ENCODE results near the gene SPARCL1.
"Not testable (repeated sequence)": the region's sequence is repeated elsewhere in the genome, so short reads cannot be mapped to it uniquely, and the experiment has no call there.

The SPARCL1 gene

DNA sequence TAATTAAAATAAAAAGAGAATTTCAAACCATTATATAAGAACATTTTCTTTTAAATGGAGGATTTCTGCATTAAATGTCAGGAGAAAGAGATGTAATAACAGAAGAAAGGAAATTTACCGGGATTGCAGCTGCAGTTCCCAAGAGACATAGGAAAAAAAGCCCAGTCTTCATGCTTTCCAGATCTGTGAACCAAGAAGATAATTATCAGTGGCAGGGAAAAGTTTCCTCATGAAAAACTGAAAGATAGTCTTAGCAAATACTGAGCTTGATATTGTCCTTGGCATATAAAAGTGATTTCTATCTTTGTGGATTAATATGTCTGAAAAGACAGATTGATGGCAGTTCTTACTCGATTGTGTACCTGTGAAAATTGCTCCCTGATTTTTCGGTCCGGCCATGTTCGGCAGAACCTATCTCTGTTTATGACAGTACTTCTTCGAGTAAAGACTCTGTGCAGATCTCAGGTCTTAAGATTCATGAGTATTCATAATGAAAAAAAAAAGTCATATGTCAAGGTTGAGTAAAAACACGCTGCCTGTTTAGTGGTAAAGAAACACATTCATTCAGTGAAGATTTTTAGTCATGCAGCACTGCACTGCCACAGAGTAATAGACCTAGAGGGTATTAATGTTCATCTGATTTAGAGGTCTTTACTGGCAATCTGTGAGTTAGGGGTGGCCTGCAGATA, 29.6 kb downstream of the SPARCL1 start:
- no peak for DNase-seq

GRCh38 chr4:87498446-87498900, 30.7 kb downstream of the SPARCL1 start:
- peak; percentile 14 to 48 for DNase-seq

- no peak for DNase-seq
These were observed 31.6 kb downstream of the SPARCL1 start for GRCh38 chr4:87497578-87497977.

DNA sequence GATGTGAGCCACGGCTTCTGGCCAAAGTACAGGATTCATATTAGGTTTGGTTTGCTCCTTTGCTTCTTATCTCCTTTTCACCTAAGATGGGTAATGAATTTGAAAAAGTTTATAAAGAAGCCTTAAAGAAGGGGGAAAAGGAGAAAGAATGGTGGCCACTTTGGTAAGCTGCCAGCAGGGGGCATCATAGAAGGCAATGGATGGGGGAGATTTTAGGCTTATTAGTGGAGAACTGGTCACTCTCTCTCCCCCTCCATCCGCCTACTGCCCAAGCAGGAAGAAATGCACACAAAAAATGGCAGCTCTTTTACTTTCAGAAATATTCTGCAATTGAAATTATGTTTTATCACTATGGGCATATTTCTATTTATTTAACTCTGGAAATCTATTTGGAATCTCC, 32.0 kb downstream of the SPARCL1 start:
- DNase-seq = no peak

GRCh38 chr4:87493115-87493514, 36.1 kb downstream of the SPARCL1 start:
- no peak for DNase-seq

DNA sequence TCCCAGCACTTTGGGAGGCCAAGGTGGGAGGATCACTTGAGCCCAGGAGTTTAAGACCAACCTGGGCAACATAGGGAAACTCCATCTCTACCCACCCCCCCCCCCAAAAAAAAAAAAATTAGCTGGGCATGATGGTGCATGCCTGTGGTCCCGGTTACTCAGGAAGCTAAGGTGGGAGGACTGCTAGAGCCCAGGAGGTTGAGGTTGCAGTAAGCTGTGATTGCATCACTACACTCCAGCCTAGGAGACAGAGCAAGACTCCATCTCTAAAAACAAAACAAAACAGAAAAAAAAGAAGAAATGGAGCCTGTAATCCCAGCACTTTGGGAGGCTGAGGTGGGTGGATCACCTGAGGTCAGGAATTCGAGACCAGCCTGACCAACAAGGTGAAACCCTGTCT, 37.3 kb downstream of the SPARCL1 start:
- not testable (repeated sequence) for DNase-seq

DNA sequence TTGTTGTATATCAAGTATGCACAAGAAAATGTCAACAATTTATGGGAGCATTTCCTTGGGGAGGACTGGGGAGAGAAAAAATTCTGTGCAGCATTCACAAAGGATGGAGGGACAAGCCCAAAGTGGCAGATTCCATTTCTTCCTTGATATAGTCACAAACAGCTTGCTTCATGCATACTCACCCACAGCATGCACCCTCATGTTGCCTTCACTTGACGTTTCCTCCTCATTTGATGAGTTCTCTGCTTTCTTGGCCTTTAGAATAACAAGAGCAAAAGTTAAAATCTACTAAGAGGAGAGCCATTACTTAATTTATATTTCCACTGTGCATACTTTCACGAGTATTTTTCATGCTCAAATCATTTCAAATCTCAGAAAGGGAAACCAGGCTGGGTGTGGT, 37.7 kb downstream of the SPARCL1 start:
- DNase-seq = no peak

DNA sequence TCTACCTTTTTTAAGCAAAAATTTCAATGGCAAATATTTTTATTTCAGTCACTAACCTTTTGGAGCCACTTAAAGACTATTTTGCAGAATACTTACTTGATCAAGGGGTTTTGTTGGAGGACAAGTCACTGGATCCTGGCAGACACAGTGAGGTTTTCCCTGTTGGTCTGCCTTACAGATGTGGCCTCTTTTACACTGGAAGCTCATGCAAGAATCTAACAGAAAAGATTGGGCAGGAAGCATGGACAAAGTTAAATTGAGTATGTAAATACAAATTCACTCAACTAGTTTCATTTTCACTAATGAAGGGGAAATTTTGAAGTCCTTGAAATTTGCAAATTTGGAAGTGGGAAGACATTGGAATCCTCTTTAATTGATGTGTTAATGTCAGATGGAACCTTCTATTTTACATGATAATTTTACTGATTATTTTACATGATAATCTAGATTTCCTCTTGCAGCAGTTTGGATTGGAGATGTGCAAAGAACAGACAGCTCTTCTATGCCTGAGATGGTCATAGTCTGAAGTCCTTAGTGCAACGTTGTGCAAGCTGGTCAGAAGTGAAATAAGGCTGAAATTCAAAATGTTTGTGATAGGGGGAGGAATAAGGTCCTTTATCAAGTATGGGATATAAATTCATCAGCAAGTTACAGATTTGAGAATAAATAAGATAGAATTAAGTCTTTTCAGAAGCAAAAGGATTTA, 38.4 kb downstream of the SPARCL1 start:
- DNase-seq = no peak

GRCh38 chr4:87489678-87490077, 39.5 kb downstream of the SPARCL1 start:
- DNase-seq = no peak

GRCh38 chr4:87488666-87489065, 40.5 kb downstream of the SPARCL1 start:
- not testable (repeated sequence) for DNase-seq

DNA sequence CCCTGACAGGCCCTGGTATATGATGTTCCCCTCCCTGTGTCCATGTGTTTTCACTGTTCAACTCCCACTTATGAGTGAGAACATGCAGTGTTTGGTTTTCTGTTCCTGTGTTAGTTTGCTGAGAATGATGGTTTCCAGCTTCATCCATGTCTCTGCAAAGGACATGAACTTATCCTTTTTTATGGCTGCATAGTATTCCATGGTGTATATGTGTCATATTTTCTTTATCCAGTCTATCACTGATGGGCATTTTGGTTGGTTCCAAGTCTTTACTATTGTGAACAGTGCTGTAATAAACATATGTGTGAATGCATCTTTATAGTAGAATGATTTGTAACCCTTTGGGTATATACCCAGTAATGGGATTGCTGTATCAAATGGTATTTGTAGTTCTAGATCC, 45.9 kb downstream of the SPARCL1 start:
- not testable (repeated sequence) for DNase-seq

- DNase-seq = no peak
These were observed 47.8 kb downstream of the SPARCL1 start for GRCh38 chr4:87481377-87481776.

DNA sequence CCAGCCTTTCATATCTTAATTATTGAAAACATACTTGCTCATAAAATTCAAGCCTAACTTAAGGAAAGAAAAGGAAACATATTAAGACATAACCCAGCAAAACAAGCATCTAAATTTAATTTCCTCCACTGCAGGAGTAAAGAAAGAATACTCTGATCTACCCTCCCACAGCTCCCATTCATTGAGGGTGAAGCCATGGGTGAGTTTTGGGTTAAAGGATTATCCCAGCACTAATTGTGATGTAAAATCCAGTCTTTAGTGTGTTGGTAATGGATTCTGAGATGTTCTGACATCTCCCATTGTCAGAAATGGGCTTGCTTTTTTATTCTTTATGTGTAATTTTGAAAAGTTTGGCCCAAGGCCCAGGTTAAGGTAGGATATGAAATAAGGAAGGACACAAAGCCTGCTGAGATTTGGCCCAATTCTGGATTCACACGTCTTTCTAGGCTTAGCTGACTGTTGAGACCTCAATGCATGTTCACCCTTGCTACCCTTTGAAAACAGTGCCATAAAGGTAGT, 50.4 kb downstream of the SPARCL1 start:
- DNase-seq = no peak

DNA sequence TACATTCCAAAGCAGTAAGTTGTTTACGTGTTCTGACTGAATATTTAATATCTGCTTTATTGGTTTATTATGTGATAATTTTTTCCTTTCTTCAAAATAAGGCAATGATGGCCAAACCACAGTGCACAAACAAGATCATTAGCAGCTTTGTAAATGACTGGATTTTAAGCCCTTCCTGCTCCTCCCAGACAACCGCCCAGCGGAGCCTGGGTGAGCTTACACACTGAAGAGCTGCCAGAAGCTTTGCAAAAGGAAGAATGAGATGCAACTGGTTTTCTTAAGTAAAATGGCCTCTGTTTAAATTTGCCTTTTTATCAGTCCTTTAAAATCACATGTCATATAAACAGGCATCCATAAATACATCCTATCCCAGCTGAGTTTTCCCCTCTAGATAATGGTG, 52.2 kb downstream of the SPARCL1 start:
- no peak for DNase-seq

- no peak for DNase-seq
These were observed 59.8 kb downstream of the SPARCL1 start for GRCh38 chr4:87469390-87469789.

DNA sequence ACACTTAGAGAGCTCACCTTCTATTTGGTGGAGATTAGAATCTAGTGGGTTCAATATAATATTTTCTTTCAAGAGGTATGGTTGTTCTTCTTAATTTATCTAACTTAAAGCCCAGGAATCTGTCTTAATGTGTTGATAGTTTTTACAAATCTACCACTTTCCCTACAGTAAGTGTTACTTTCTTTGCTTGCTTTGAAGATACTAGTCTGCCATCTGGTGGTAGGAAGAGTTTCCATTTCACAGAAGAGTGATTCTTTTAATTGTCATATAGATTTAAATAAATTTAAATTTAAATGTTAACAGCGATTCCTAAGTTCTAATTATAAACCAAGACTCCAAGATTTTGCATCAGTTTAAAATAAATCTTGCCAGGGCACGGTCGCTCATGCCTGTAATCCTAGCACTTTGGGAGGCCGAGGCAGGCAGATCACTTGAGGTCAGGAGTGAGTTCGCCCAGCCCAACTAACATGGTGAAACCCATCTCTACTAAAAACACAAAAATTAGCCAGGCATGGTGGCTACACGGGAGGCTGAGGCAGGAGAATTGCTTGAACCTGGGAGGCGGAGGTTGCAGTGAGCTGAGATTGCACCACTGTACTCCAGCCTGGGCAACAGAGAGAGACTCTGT, 63.3 kb downstream of the SPARCL1 start:
- DNase-seq = peak; percentile 6 to 53

GRCh38 chr4:87462102-87462501, 67.1 kb downstream of the SPARCL1 start:
- no peak for DNase-seq

- peak in 1 of 2 experiments; percentile 13 for DNase-seq
These were observed 67.9 kb downstream of the SPARCL1 start for GRCh38 chr4:87461281-87461700.

DNA sequence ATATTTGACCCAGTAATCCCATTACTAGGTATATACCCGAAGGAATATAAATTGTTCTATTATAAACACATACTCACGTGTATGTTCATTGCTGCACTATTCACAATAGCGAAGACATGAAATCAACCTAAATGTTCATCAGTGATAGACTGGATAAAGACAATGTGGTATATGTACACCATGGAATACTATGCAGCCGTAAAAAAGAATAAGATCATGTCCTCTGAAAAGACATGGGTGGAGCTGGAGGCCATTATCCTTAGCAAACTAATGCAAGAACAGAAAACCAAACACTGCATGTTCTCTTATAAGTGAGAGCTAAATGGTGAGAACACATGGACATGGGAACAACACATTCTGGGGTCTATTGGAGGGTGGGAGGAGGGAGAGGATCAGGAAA, 70.3 kb downstream of the SPARCL1 start:
- DNase-seq = no peak

DNA sequence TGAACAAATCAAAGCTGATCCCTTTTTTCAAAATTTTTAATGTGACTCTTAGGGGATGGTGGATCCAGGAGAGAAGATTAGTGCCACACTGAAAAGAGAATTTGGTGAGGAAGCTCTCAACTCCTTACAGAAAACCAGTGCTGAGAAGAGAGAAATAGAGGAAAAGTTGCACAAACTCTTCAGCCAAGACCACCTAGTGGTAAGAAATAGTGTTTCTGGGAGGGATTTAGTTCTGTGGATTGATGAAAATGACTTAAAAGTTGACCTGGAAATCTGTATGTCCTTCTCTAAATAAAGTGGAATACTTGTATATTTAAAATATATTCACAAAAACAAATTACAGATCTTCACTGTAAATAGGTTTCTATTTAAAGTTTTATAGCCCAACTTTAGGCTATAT, 77.6 kb downstream of the SPARCL1 start:
- DNase-seq = no peak

DNA sequence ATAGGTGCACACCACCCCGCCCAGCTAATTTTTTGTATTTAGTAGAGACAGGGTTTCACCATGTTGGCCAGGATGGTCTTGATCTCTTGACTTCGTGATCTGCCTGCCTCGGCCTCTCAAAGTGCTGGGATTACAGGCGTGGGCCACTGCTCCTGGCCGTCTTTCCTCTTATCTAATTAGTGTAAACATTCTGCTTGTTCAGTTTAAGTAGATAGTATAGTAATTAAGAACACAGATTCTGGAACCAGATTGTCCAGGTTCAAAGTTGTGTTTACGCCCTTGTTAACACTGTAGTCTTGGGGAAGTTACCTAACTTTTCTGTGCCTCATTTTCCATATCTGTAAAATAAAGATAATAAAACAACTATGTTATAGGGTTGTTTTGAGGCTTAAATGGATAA, 82.8 kb downstream of the SPARCL1 start:
- DNase-seq = not testable (repeated sequence)

GRCh38 chr4:87445964-87446363, 83.2 kb downstream of the SPARCL1 start:
- no peak for DNase-seq

GRCh38 chr4:87444741-87445140, 84.4 kb downstream of the SPARCL1 start:
- no peak for DNase-seq

DNA sequence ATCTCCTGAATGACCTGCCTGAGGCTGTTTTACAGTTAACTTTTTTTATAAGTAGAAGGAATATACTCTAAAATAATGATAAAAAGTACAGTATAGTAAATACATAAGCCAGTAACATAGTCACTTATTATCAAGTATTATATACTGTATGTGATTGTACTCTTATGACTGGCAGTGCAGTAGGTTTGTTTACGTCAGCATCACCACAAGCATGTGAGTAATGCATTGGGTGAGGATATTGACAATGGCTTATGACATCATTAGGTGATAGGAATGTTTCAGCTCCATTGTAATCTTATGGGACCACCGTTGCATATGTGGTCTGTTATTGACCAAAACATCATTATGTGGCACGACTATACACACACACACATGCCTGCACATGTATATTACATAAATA, 86.3 kb downstream of the SPARCL1 start:
- no peak for DNase-seq

Data from NCI-H526 (cell line).